HCT116 (cell line): ENCODE results near the gene PARVB. TPM values are rescaled to one million over a fixed set of nuclear protein-coding genes. Genes with fewer than 3 reads are reported as not detected.

ENCODE experiments used
- ATAC-seq: fragments of 200-7000 bp; cut with Tn5 transposase; 2 replicates; pipeline ENCODE4 v1.9.1; 2020; ENCODE audit warnings: mild to moderate bottlenecking, moderate library complexity
- BruUV-seq: library from RNA; stranded (reverse); fragments of 400-500 nt; replicated peaks from 2 replicates; lab custom pipeline; 2021; lab: Mats Ljungman, UMichigan
- CTCF ChIA-PET: fragments of 300-600 bp; sonication (Branson Sonifier 250); formaldehyde crosslinking; loops from one replicate; lab custom pipeline; 2021; ENCODE audit warnings: antibody characterized with exemption; lab: Charles Lee
- POLR2A ChIA-PET: fragments of 300-600, 350-600 bp; sonication (Branson Sonifier 250); formaldehyde crosslinking; loops from one replicate; lab custom pipeline; 2021; ENCODE audit warnings: antibody characterized with exemption; lab: Charles Lee
- RAD21 ChIA-PET, 2 experiments: fragments of 300-600 bp; sonication (Branson Sonifier 250); formaldehyde crosslinking; loops; one replicate each; lab custom pipeline; 2023; ENCODE audit warnings: low total read pairs in 2 of 2; ENCODE audit not compliant: uncharacterized antibody in 2 of 2, unreplicated experiment in 2 of 2, low non-redundant PET in 1 of 2; lab: Charles Lee
- DNase-seq: peaks from one replicate; pipeline ENCODE4 v3.0.0-alpha.2; 2010; ENCODE audit warnings: low read depth, low spot score
- H2AFZ ChIP-seq: fragments of 200-600 bp; shearing (Covaris generic), sonication (generic); 2 replicates; pipeline ENCODE4 v1.6.1; 2017; ENCODE audit warnings: low read depth, mixed run types, mixed read lengths, antibody characterized with exemption, low read length; ENCODE audit not compliant: poor library complexity, severe bottlenecking
- H3K27ac ChIP-seq: 2 replicates; pipeline ENCODE4 v1.5.1; 2012; ENCODE audit warnings: low read depth, low read length
- H3K27me3 ChIP-seq: fragments of 200-600 bp; sonication (generic); 2 replicates; pipeline ENCODE4 v1.6.1; 2016; ENCODE audit warnings: mixed run types, low read length, mixed read lengths; ENCODE audit not compliant: insufficient read depth
- H3K36me3 ChIP-seq, 2 experiments: fragments of 200-500 bp in 1 of 2; fragments of 200-600 bp in 1 of 2; sonication (Bioruptor generic) in 1 of 2; sonication (generic) in 1 of 2; 2 replicates each; pipeline versions ENCODE4 v1.5.1 to v1.6.1; 2014 to 2016; ENCODE audit warnings: low read length in 2 of 2, inconsistent platforms in 1 of 2, mixed read lengths in 1 of 2, mixed run types in 1 of 2; ENCODE audit not compliant: insufficient read depth in 2 of 2, control insufficient read depth in 1 of 2
- H3K4me1 ChIP-seq, 2 experiments: fragments of 200-600 bp in 1 of 2; sonication (generic) in 1 of 2; 2 replicates each; pipeline versions ENCODE4 v1.5.1 to v1.6.1; 2012 to 2017; ENCODE audit warnings: low read length in 2 of 2, inconsistent platforms in 1 of 2, mild to moderate bottlenecking in 1 of 2, mixed read lengths in 1 of 2, mixed run types in 1 of 2, moderate library complexity in 1 of 2; ENCODE audit not compliant: insufficient read depth in 2 of 2, control insufficient read depth in 1 of 2
- H3K4me2 ChIP-seq: fragments of 200-600 bp; sonication (generic); 2 replicates; pipeline ENCODE4 v1.6.1; 2017; ENCODE audit warnings: mixed run types, low read length, mixed read lengths
- H3K4me3 ChIP-seq, 2 experiments: fragments of 200-600 bp in 1 of 2; sonication (generic) in 1 of 2; replicated peaks in 1 of 2; 2 replicates each; pipeline ENCODE4 v1.5.1; 2011 to 2016; ENCODE audit warnings: low read length in 2 of 2, control low read depth in 1 of 2, low read depth in 1 of 2, mild to moderate bottlenecking in 1 of 2, mixed read lengths in 1 of 2, mixed run types in 1 of 2
- H3K79me2 ChIP-seq: fragments of 200-600 bp; sonication (generic); 2 replicates; pipeline ENCODE4 v1.6.1; 2017; ENCODE audit warnings: mild to moderate bottlenecking, mixed run types, low read length, moderate library complexity, mixed read lengths; ENCODE audit not compliant: insufficient read depth
- H3K9ac ChIP-seq: fragments of 200-600 bp; sonication (generic); 2 replicates; pipeline ENCODE4 v1.6.1; 2016; ENCODE audit warnings: low read length, mixed read lengths
- H3K9me2 ChIP-seq: fragments of 200-600 bp; sonication (generic), shearing (Covaris generic); 2 replicates; pipeline ENCODE4 v1.6.1; 2017; ENCODE audit warnings: mixed run types, mild to moderate bottlenecking, moderate library complexity; ENCODE audit not compliant: insufficient read depth
- H3K9me3 ChIP-seq, 2 experiments: fragments of 200-500 bp in 1 of 2; fragments of 200-600 bp in 1 of 2; sonication (Bioruptor generic) in 1 of 2; sonication (generic) in 1 of 2; 2 replicates each; pipeline ENCODE4 v1.6.1; 2014 to 2017; ENCODE audit warnings: low read length in 2 of 2, mixed read lengths in 2 of 2, inconsistent platforms in 1 of 2, low read depth in 1 of 2, mild to moderate bottlenecking in 1 of 2, mixed run types in 1 of 2, moderate library complexity in 1 of 2; ENCODE audit not compliant: control insufficient read depth in 1 of 2, insufficient read depth in 1 of 2
- H4K20me1 ChIP-seq: fragments of 200-600 bp; sonication (generic), shearing (Covaris generic); 2 replicates; pipeline ENCODE4 v1.6.1; 2017; ENCODE audit warnings: mixed run types, mild to moderate bottlenecking, moderate library complexity; ENCODE audit not compliant: insufficient read depth
- CBX3 ChIP-seq: IDR thresholded peaks from 2 replicates; pipeline ENCODE4 v1.6.1; 2012; ENCODE audit warnings: low read depth
- CEBPB ChIP-seq: IDR thresholded peaks from 2 replicates; pipeline ENCODE4 v1.6.1; 2012; ENCODE audit warnings: low read depth
- EGR1 ChIP-seq: IDR thresholded peaks from 2 replicates; pipeline ENCODE4 v1.6.1; 2012; ENCODE audit warnings: low read depth
- EZH2 ChIP-seq: fragments of 200-600 bp; sonication (generic); IDR thresholded peaks from 2 replicates; pipeline ENCODE4 v1.6.1; 2017; ENCODE audit warnings: antibody characterized with exemption, mixed run types
- EZH2phosphoT487 ChIP-seq: fragments of 200-600 bp; IDR thresholded peaks from 2 replicates; pipeline ENCODE4 v1.6.1; 2018; ENCODE audit warnings: antibody characterized with exemption, borderline replicate concordance
- FOSL1 ChIP-seq: IDR thresholded peaks from 2 replicates; pipeline ENCODE4 v1.6.1; 2012; ENCODE audit warnings: low read depth
- JUND ChIP-seq: IDR thresholded peaks from 2 replicates; pipeline ENCODE4 v1.6.1; 2012
- POLR2AphosphoS5 ChIP-seq: IDR thresholded peaks from 2 replicates; pipeline ENCODE4 v1.6.1; 2011; ENCODE audit warnings: mild to moderate bottlenecking, low read depth, low read length, moderate library complexity
- RAD21 ChIP-seq: IDR thresholded peaks from 2 replicates; pipeline ENCODE4 v1.6.1; 2012; ENCODE audit warnings: low read depth, mild to moderate bottlenecking
- SIN3A ChIP-seq: IDR thresholded peaks from 2 replicates; pipeline ENCODE4 v1.6.1; 2012; ENCODE audit warnings: low read depth
- SP1 ChIP-seq: IDR thresholded peaks from 2 replicates; pipeline ENCODE4 v1.6.1; 2012; ENCODE audit warnings: low read depth
- SRF ChIP-seq: IDR thresholded peaks from 2 replicates; pipeline ENCODE4 v1.6.1; 2012; ENCODE audit warnings: low read depth
- TCF7L2 ChIP-seq: IDR thresholded peaks from 2 replicates; pipeline ENCODE4 v1.7.0; 2011; ENCODE audit warnings: borderline replicate concordance, inconsistent platforms; ENCODE audit not compliant: insufficient read depth, insufficient read length; ENCODE audit errors: extremely low read depth
- ZFX ChIP-seq: fragments of 450-650 bp; IDR thresholded peaks from 2 replicates; pipeline ENCODE4 v1.6.1; 2017
- ZNF274 ChIP-seq: fragments of 200-500 bp; sonication (Bioruptor generic); IDR thresholded peaks from 2 replicates; pipeline ENCODE4 v1.6.1; 2014; ENCODE audit warnings: mild to moderate bottlenecking, low read depth, low read length, inconsistent platforms
- intact Hi-C: fragments of 100-400 bp; cut with micrococcal nuclease; formaldehyde crosslinking; loops from 2 replicates; pipeline ENCODE4 v1.10.0; 2022
- total RNA-seq: library from RNA; stranded (reverse); gene quantifications from one replicate; pipeline ENCODE4 v1.2.1, GENCODE V29; 2021; ENCODE audit not compliant: unreplicated experiment
- TF ChIP-seq, protein P1 (sequence below): IDR thresholded peaks from 2 replicates; pipeline ENCODE4 v1.6.1; 2012
- TF ChIP-seq, protein P2 (sequence below): IDR thresholded peaks from 2 replicates; pipeline ENCODE4 v1.6.1; 2012; ENCODE audit warnings: low read depth

The PARVB gene
- total RNA-seq, 1 experiment from 2014 or later = 21.4 TPM

DNA sequence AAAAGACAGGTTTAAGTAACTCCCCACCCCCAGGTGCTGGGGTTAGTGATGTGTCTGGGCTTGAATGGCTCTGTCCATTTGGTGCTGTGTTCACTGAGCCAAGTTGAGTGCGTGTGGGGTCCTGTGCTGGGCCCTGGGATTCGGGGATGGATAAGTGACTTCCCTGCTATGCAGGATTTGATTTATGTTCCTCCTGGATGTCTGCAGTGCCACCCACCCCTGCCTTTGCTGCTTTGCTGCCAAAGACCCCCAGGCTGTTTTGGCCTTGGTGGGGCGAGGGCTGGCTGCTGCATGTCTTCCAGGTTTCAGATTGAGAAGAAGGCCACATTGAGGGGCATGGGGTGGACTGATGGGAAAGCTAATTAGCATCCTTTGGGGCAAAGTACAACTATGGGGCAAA lies 78.8 kb downstream of the PARVB start:
- Histone ChIP-seq H3K27me3 (no peaks in the 10 kb centered on the region), H3K9me2 (no peaks in the 10 kb centered on the region), H3K4me2 (no peak overlapping the region), H3K9ac (no peak overlapping the region), H3K9me3 (no peaks in the 10 kb centered on the region), H3K4me1 (no peaks in the 10 kb centered on the region), H3K4me3 (no peak overlapping the region), H3K79me2 (no peaks in the 10 kb centered on the region), H2AFZ (no peak overlapping the region), H3K36me3 (no peaks in the 10 kb centered on the region), H3K27ac (no peak overlapping the region), H4K20me1 (no peaks in the 10 kb centered on the region)
- ChIA-PET CTCF (no interaction called here), RAD21 (no interaction called here), POLR2A (no interaction called here)
- ATAC-seq = no peak
- no peak for DNase-seq
- no peak for TF ChIP-seq CBX3
- TF ChIP-seq EGR1 = no peak
- no peak for TF ChIP-seq FOSL1
- intact Hi-C loops = no loop called here
- BruUV-seq = no TSS peak

DNA sequence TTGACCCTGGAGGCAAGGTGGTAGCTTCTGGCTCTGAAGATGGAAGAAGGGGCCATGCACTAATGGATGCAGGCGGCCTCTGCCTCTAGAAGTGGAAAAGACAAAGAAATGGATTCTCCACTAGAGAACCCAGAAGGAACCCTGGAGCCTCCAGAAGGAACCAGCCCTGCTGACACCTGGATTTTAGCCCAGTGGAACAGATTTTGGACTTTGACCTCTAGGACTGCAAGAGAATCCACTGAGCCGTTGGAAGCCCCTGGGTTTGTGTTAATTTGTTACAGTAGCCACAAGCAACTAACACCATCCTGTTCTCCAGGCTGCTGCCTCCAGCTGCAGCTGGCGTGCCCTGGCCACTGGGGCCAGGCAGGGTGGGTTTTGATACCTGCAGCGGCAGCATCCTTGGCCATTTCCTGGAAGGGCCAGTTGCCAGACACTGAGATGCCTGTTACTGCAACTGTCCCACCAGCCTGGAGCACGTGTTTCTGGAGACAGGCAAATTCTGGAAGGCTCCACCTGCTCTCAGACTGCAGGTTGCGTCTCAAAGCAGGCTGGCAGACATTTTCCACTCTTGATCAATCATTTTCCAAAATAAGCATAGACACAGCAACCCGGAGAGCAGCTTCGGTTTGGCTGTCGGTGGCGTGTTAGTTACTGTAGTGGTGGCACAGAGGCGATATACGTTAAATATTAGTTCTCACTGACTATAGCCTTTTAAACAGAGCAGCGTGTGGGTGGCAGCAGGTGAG lies 79.8 kb downstream of the PARVB start:
- no TSS peak for BruUV-seq
- intact Hi-C loops = no loop called here
- DNase-seq (no peak), ATAC-seq (no peak)
- no peak overlapping the region for H3K4me3 ChIP-seq
- H3K4me2 ChIP-seq = no peak overlapping the region
- no peak overlapping the region for H2AFZ ChIP-seq
- POLR2A ChIA-PET = no interaction called here
- H3K27me3 ChIP-seq = no peaks in the 10 kb centered on the region
- H3K36me3 ChIP-seq = no peaks in the 10 kb centered on the region
- no peak overlapping the region for H3K9ac ChIP-seq
- CTCF ChIA-PET = no interaction called here
- no peaks in the 10 kb centered on the region for H3K79me2 ChIP-seq
- no peak overlapping the region for H3K27ac ChIP-seq
- RAD21 ChIA-PET = no interaction called here
- H3K9me2 ChIP-seq = no peaks in the 10 kb centered on the region
- no peaks in the 10 kb centered on the region for H4K20me1 ChIP-seq
- H3K9me3 ChIP-seq = no peaks in the 10 kb centered on the region
- H3K4me1 ChIP-seq = no peaks in the 10 kb centered on the region
- TF ChIP-seq JUND (no peak), SRF (no peak), EZH2phosphoT487 (no peak), ZFX (no peak), SP1 (no peak), SIN3A (no peak), POLR2AphosphoS5 (no peak), FOSL1 (no peak), RAD21 (no peak), TCF7L2 (no peak), ZNF274 (no peak), EZH2 (no peak), CEBPB (no peak)
- TF ChIP-seq, protein P1, sequence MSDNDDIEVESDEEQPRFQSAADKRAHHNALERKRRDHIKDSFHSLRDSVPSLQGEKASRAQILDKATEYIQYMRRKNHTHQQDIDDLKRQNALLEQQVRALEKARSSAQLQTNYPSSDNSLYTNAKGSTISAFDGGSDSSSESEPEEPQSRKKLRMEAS = no peak
- TF ChIP-seq, protein P2, sequence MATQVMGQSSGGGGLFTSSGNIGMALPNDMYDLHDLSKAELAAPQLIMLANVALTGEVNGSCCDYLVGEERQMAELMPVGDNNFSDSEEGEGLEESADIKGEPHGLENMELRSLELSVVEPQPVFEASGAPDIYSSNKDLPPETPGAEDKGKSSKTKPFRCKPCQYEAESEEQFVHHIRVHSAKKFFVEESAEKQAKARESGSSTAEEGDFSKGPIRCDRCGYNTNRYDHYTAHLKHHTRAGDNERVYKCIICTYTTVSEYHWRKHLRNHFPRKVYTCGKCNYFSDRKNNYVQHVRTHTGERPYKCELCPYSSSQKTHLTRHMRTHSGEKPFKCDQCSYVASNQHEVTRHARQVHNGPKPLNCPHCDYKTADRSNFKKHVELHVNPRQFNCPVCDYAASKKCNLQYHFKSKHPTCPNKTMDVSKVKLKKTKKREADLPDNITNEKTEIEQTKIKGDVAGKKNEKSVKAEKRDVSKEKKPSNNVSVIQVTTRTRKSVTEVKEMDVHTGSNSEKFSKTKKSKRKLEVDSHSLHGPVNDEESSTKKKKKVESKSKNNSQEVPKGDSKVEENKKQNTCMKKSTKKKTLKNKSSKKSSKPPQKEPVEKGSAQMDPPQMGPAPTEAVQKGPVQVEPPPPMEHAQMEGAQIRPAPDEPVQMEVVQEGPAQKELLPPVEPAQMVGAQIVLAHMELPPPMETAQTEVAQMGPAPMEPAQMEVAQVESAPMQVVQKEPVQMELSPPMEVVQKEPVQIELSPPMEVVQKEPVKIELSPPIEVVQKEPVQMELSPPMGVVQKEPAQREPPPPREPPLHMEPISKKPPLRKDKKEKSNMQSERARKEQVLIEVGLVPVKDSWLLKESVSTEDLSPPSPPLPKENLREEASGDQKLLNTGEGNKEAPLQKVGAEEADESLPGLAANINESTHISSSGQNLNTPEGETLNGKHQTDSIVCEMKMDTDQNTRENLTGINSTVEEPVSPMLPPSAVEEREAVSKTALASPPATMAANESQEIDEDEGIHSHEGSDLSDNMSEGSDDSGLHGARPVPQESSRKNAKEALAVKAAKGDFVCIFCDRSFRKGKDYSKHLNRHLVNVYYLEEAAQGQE = no peak
